Natural killer cell (primary cell): ENCODE data around the gene FIBP. TPM values are rescaled to one million over a fixed set of nuclear protein-coding genes. Genes with fewer than 3 reads are reported as not detected.
A peak's percentile ranks its signal among the peaks of the same experiment; 100 is the strongest.

Experiments used
- ATAC-seq, 3 donors: fragments of 150-1000 bp in 2 of 3; fragments of 200-7000 bp in 1 of 3; cut with Tn5 transposase; 1 replicate in 1 of 3; 2 replicates in 2 of 3; pipeline ENCODE4 v1.10.0; 2021; ENCODE audit warnings: mild to moderate bottlenecking in 2 of 3, moderate library complexity in 2 of 3
- DNase-seq, 2 donors: peaks; one replicate each; pipeline versions ENCODE4 v3.0.0 to v3.0.0-alpha.2; 2013 to 2021; ENCODE audit warnings: mixed read lengths in 1 of 2
- H3K27ac ChIP-seq: one replicate; pipeline ENCODE4 v1.5.1; 2013; ENCODE audit warnings: mild to moderate bottlenecking, low read length
- H3K27me3 ChIP-seq: one replicate; pipeline ENCODE4 v1.6.1; 2013; ENCODE audit warnings: low read length; ENCODE audit not compliant: control insufficient read depth, insufficient read depth
- H3K36me3 ChIP-seq: one replicate; pipeline ENCODE4 v1.6.1; 2013; ENCODE audit warnings: low read length; ENCODE audit not compliant: control insufficient read depth, insufficient read depth
- H3K4me1 ChIP-seq: one replicate; pipeline ENCODE4 v1.6.1; 2013; ENCODE audit warnings: low read length; ENCODE audit not compliant: control insufficient read depth, insufficient read depth
- H3K4me3 ChIP-seq: one replicate; pipeline ENCODE4 v1.5.1; 2013; ENCODE audit warnings: low read length
- H3K9me3 ChIP-seq: one replicate; pipeline ENCODE4 v1.6.1; 2013; ENCODE audit warnings: low read length; ENCODE audit not compliant: control insufficient read depth, insufficient read depth
- H3K27ac Mint-ChIP-seq, 2 donors: one replicate each; pipeline ENCODE4 v1.8.0; 2022; ENCODE audit warnings: mild to moderate bottlenecking in 2 of 2, mixed read lengths in 2 of 2, moderate library complexity in 1 of 2
- H3K27me3 Mint-ChIP-seq, 2 donors: one replicate each; pipeline ENCODE4 v1.8.0; 2022; ENCODE audit warnings: low read depth in 2 of 2, mixed read lengths in 2 of 2
- H3K36me3 Mint-ChIP-seq: one replicate; pipeline ENCODE4 v1.8.0; 2022; ENCODE audit warnings: mixed read lengths
- H3K4me1 Mint-ChIP-seq, 2 donors: one replicate each; pipeline ENCODE4 v1.8.0; 2022; ENCODE audit warnings: mixed read lengths in 2 of 2
- H3K4me3 Mint-ChIP-seq: one replicate; pipeline ENCODE4 v1.8.0; 2022; ENCODE audit warnings: mild to moderate bottlenecking, moderate library complexity, mixed read lengths
- H3K9me3 Mint-ChIP-seq, 2 donors: one replicate each; pipeline ENCODE4 v1.8.0; 2022; ENCODE audit warnings: mixed read lengths in 2 of 2
- WGBS: methylation state at CpG from one replicate; pipeline ENCODE4 v1.1.7; 2013; ENCODE audit warnings: missing lambda C conversion rate; ENCODE audit not compliant: insufficient coverage; 5-methylcytosine and 5-hydroxymethylcytosine counted together
- intact Hi-C: fragments of 100-400 bp; cut with micrococcal nuclease; formaldehyde crosslinking; loops from one replicate; pipeline ENCODE4 v1.14.2; 2022
- total RNA-seq, 4 donors: library from RNA; stranded (reverse); fragments of 120-200 nt in 1 of 4; gene quantifications; one replicate each; pipeline versions ENCODE4 v1.2.3 to v1.2.4, GENCODE V29; 2013 to 2022
- TF ChIP-seq, protein P1 (sequence below): fragments of 200-600 bp; IDR thresholded peaks from one replicate; pipeline ENCODE4 v1.8.0; 2022; ENCODE audit warnings: antibody characterized with exemption

The FIBP gene
- total RNA-seq, 3 donors from 2014 or later (not counting 1 experiment from before 2014, with no cell fraction given) = 36.5 to 47.9 (median 45.7) TPM

DNA sequence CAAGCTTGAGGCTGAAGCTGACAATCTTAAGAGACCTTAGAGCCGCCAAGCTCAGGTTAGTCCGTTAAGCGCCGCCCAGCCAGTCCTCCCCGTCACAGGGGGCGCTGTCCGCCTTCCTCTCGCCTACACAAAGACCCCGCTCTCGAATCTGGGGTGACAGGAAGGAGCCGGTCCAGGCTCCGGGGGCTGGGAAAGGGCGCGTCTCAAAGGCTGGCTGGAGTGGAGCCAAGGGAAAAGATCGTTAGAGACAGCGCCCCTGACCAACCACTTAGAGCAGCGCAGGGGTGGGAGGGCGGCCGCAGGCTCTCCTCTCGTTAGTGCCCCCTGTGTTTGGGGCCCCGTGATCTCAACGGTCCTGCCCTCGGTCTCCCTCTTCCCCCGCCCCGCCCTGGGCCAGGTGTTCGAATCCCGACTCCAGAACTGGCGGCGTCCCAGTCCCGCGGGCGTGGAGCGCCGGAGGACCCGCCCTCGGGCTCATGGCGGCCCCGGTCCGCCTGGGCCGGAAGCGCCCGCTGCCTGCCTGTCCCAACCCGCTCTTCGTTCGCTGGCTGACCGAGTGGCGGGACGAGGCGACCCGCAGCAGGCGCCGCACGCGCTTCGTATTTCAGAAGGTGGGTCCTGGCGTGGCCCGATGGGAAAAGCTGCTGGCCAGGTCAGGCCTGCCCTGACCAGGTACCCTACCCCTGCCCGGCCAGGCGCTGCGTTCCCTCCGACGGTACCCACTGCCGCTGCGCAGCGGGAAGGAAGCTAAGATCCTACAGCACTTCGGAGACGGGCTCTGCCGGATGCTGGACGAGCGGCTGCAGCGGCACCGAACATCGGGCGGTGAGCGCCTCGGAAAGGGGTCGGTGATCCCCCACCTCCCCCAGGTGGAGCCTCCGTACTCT, 27.8 kb downstream of the FIBP start, which contains the start of gene MUS81:
TSS of gene MUS81 (plus strand) at position 156 of the 887 bp plus-strand sequence. CDS start at position 477, 321 bp downstream.
- Histone ChIP-seq H3K27ac (peak within 1 kb of the TSS; percentile 85), H3K27me3 (no peaks in the 10 kb centered on the region), H3K9me3 (no peaks in the 10 kb centered on the region), H3K36me3 (peaks cover 42% of the 10 kb centered on the region), H3K4me3 (peak within 1 kb of the TSS; percentile 80), H3K4me1 (peaks cover 42% of the 10 kb centered on the region)
- under 1% methylated on average over 78 of the region's 78 CpGs for WGBS
- TF ChIP-seq, protein P1, sequence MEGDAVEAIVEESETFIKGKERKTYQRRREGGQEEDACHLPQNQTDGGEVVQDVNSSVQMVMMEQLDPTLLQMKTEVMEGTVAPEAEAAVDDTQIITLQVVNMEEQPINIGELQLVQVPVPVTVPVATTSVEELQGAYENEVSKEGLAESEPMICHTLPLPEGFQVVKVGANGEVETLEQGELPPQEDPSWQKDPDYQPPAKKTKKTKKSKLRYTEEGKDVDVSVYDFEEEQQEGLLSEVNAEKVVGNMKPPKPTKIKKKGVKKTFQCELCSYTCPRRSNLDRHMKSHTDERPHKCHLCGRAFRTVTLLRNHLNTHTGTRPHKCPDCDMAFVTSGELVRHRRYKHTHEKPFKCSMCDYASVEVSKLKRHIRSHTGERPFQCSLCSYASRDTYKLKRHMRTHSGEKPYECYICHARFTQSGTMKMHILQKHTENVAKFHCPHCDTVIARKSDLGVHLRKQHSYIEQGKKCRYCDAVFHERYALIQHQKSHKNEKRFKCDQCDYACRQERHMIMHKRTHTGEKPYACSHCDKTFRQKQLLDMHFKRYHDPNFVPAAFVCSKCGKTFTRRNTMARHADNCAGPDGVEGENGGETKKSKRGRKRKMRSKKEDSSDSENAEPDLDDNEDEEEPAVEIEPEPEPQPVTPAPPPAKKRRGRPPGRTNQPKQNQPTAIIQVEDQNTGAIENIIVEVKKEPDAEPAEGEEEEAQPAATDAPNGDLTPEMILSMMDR = peak; percentile 86
- Mint-ChIP-seq H3K27me3 (no peaks in the 10 kb centered on the region), H3K4me3 (peak within 1 kb of the TSS; percentile 98), H3K4me1 (peaks cover 45 to 56% of the 10 kb centered on the region in 2 donors), H3K9me3 (no peaks in the 10 kb centered on the region), H3K36me3 (no peaks in the 10 kb centered on the region), H3K27ac (peak within 1 kb of the TSS; percentile 97 to 98)
- intact Hi-C loops = loop anchor here (1.0 kb wide), 1 partner anchor 101 kb away; the partner anchor contains the start of gene SART1
- ATAC-seq (peak; percentile 38 to 66 (median 41)), DNase-seq (peak; percentile 97)

DNA sequence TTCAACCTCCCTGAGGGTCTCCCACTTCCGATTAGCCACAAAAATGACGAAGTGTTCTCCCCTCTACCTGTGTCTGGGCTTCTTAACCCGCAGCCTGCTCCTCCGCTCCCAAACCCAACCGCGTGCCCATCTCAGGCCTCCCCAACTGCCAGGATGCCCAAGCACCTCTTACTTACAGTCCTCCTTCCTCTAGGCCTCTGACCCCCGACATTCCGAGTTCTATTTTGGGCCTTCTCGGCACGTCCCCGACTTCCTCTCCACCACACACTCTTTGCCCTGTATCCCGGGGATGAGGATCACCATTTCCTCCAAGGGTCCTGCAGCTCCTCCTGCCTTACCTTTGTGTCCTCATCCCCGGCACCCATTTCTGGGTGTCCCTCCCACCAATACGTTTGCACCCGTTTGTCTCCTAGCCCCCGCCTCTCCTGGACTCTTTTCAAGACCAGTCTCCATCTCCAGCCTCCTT, 28.4 kb downstream of the FIBP start:
- ATAC-seq (no peak), DNase-seq (no peak)
- H3K36me3 Mint-ChIP-seq = no peaks in the 10 kb centered on the region
- H3K9me3 Mint-ChIP-seq = no peaks in the 10 kb centered on the region
- peak overlapping the region; percentile 97 to 98 for H3K27ac Mint-ChIP-seq
- H3K4me3 Mint-ChIP-seq = peak overlapping the region; percentile 98
- H3K27me3 ChIP-seq = no peaks in the 10 kb centered on the region
- H3K36me3 ChIP-seq = peaks cover 42% of the 10 kb centered on the region
- no peaks in the 10 kb centered on the region for H3K27me3 Mint-ChIP-seq
- H3K9me3 ChIP-seq = no peaks in the 10 kb centered on the region
- H3K4me3 ChIP-seq = peak overlapping the region; percentile 80
- peak overlapping the region; percentile 85 for H3K27ac ChIP-seq
- peaks cover 48% of the 10 kb centered on the region for H3K4me1 ChIP-seq
- intact Hi-C loops = loop anchor here (1.0 to 5.0 kb wide), 4 partner anchors 13 to 101 kb away; partner anchors contain the start of genes C11orf68, DRAP1, EFEMP2 and SART1
- TF ChIP-seq, protein P1 = no peak
- WGBS = 0% methylated on average over 16 of the region's 16 CpGs
- peaks cover 46 to 59% of the 10 kb centered on the region in 2 donors for H3K4me1 Mint-ChIP-seq

DNA sequence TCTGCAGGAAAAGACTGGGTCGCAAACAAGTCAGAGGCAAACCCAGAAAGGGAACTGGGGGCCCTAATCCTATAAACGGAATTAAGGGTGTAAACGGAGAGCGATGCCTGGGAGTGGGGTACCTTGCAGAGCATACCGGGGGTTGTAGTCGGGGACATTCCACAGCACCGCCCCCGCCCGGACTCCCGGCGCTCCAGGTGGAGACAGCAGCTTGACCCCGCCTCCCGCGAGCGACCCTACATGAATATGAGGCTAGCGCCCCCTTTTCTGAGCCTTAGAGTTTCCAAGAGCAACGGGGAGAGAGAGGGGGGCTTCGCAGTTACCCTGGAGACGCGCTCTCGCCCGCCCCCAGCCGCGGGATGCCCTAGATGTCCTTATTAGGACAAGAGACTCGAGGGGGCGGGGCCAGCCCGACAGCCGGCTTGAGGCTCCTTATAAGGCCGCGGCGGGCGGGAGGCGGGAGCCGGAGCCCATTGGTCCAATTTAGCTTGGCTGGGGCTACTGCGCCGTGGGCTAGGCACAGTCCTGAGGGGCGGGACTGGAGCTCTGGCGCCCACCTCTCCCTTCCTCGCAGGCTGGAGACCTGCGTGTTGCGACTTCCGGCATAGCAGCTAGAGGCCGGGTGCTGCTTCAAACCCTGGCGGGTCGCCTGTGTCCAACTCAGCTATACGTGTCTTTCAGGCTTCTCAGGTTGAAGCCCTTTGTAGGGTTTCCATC, 29.0 kb downstream of the FIBP start:
- peak overlapping the region; percentile 98 for H3K4me3 Mint-ChIP-seq
- H3K9me3 Mint-ChIP-seq = no peaks in the 10 kb centered on the region
- no peaks in the 10 kb centered on the region for H3K9me3 ChIP-seq
- peak overlapping the region; percentile 80 for H3K4me3 ChIP-seq
- H3K36me3 ChIP-seq = peaks cover 42% of the 10 kb centered on the region
- peak overlapping the region; percentile 97 to 98 for H3K27ac Mint-ChIP-seq
- no peaks in the 10 kb centered on the region for H3K27me3 ChIP-seq
- WGBS = under 1% methylated on average over 46 of the region's 46 CpGs
- H3K27me3 Mint-ChIP-seq = no peaks in the 10 kb centered on the region
- intact Hi-C loops = loop anchor here (1.0 to 5.0 kb wide), 3 partner anchors 14 to 58 kb away; partner anchors contain the start of genes C11orf68, DRAP1 and EFEMP2
- TF ChIP-seq, protein P1 = no peak
- H3K4me1 ChIP-seq = peaks cover 51% of the 10 kb centered on the region
- peaks cover 52 to 65% of the 10 kb centered on the region in 2 donors for H3K4me1 Mint-ChIP-seq
- ATAC-seq (peak; percentile 65 to 82 (median 66)), DNase-seq (peak; percentile 94 to 96)
- peak overlapping the region; percentile 85 for H3K27ac ChIP-seq
- H3K36me3 Mint-ChIP-seq = peaks cover 6% of the 10 kb centered on the region
